ENCODE results near the gene PI4KA. TPM values are rescaled to one million over a fixed set of nuclear protein-coding genes. Genes with fewer than 3 reads are reported as not detected.
"Not testable (repeated sequence)": the region's sequence is repeated elsewhere in the genome, so short reads cannot be mapped to it uniquely, and the experiment has no call there.

The PI4KA gene
- total and polyA plus RNA-seq, 4 donors, result 19.4 to 47.5 (median 36.3) TPM

GRCh38 chr22:20685764-20686163 lies 172.8 kb downstream of the PI4KA start:
- not testable (repeated sequence) for H3K27ac ChIP-seq (ENCODE audit: low read depth in 1 of 2, low read length in 2 of 2); H3K36me3 ChIP-seq (ENCODE audit: control insufficient read depth in 4 of 4, insufficient read depth in 3 of 4, low read depth in 1 of 4, low read length in 3 of 4); DNase-seq (ENCODE audit: low spot score); H3K27me3 ChIP-seq (ENCODE audit: control insufficient read depth in 4 of 4, insufficient read depth in 4 of 4, low read length in 3 of 4); H3K9me3 ChIP-seq (ENCODE audit: control insufficient read depth in 4 of 4, low read length in 3 of 4); H3K9ac ChIP-seq (ENCODE audit: low read depth in 1 of 2, low read length in 2 of 2); H3K4me3 ChIP-seq (ENCODE audit: low read depth in 1 of 3, low read length in 3 of 3); H3K4me1 ChIP-seq (ENCODE audit: control insufficient read depth in 4 of 4, insufficient read depth in 4 of 4, low read length in 3 of 4)
- 90% methylated on average over 11 of the region's 11 CpGs for WGBS

GRCh38 chr22:20678792-20679435 lies 179.7 kb downstream of the PI4KA start:
- H3K4me3 ChIP-seq (ENCODE audit: low read depth in 1 of 3, low read length in 3 of 3); H3K4me1 ChIP-seq (ENCODE audit: control insufficient read depth in 4 of 4, insufficient read depth in 4 of 4, low read length in 3 of 4); H3K36me3 ChIP-seq (ENCODE audit: control insufficient read depth in 4 of 4, insufficient read depth in 3 of 4, low read depth in 1 of 4, low read length in 3 of 4); H3K9ac ChIP-seq (ENCODE audit: low read depth in 1 of 2, low read length in 2 of 2); H3K27me3 ChIP-seq (ENCODE audit: control insufficient read depth in 4 of 4, insufficient read depth in 4 of 4, low read length in 3 of 4); H3K27ac ChIP-seq (ENCODE audit: low read depth in 1 of 2, low read length in 2 of 2); DNase-seq (ENCODE audit: low spot score); H3K9me3 ChIP-seq (ENCODE audit: control insufficient read depth in 4 of 4, low read length in 3 of 4): not testable (repeated sequence)
- 89% methylated on average over 13 of the region's 13 CpGs for WGBS

- 83% methylated on average over 2 of the region's 2 CpGs for WGBS
These were observed 180.8 kb downstream of the PI4KA start for GRCh38 chr22:20677684-20678242.

GRCh38 chr22:20675613-20676012 lies 183.0 kb downstream of the PI4KA start:
- not testable (repeated sequence) for H3K9me3 ChIP-seq (ENCODE audit: control insufficient read depth in 4 of 4, low read length in 3 of 4); H3K9ac ChIP-seq (ENCODE audit: low read depth in 1 of 2, low read length in 2 of 2); H3K27ac ChIP-seq (ENCODE audit: low read depth in 1 of 2, low read length in 2 of 2); H3K36me3 ChIP-seq (ENCODE audit: control insufficient read depth in 4 of 4, insufficient read depth in 3 of 4, low read depth in 1 of 4, low read length in 3 of 4); H3K27me3 ChIP-seq (ENCODE audit: control insufficient read depth in 4 of 4, insufficient read depth in 4 of 4, low read length in 3 of 4); DNase-seq (ENCODE audit: low spot score); H3K4me3 ChIP-seq (ENCODE audit: low read depth in 1 of 3, low read length in 3 of 3); H3K4me1 ChIP-seq (ENCODE audit: control insufficient read depth in 4 of 4, insufficient read depth in 4 of 4, low read length in 3 of 4)
- 80% methylated on average over 1 of the region's 1 CpG for WGBS

More at GRCh38 chr22:20677684-20678242, 180.8 kb downstream of the PI4KA start:
- Histone ChIP-seq H3K27me3 (ENCODE audit: control insufficient read depth in 4 of 4, insufficient read depth in 4 of 4, low read length in 3 of 4) (no peaks in the 10 kb centered on the region), H3K4me1 (ENCODE audit: control insufficient read depth in 4 of 4, insufficient read depth in 4 of 4, low read length in 3 of 4) (no peaks in the 10 kb centered on the region), H3K4me3 (ENCODE audit: low read depth in 1 of 3, low read length in 3 of 3) (no peak overlapping the region), H3K27ac (ENCODE audit: low read depth in 1 of 2, low read length in 2 of 2) (no peak overlapping the region), H3K9me3 (ENCODE audit: control insufficient read depth in 4 of 4, low read length in 3 of 4) (no peaks in the 10 kb centered on the region), H3K9ac (ENCODE audit: low read depth in 1 of 2, low read length in 2 of 2) (no peak overlapping the region), H3K36me3 (ENCODE audit: control insufficient read depth in 4 of 4, insufficient read depth in 3 of 4, low read depth in 1 of 4, low read length in 3 of 4) (no peaks in the 10 kb centered on the region)
- DNase-seq (ENCODE audit: low spot score), result no peak
- TF ChIP-seq MAX (IDR thresholded peaks at IDR 0.05), result no peak
- no peak for TF ChIP-seq TAF1 (conservative IDR thresholded peaks at IDR 0.05)
- no peak for TF ChIP-seq NR2F2 (IDR thresholded peaks at IDR 0.05)

- TF ChIP-seq REST (IDR thresholded peaks at IDR 0.05) (no peak), RAD21 (IDR thresholded peaks at IDR 0.05) (no peak), TAF1 (conservative IDR thresholded peaks at IDR 0.05) (no peak), FOXA1 (IDR thresholded peaks at IDR 0.05) (no peak), FOXA2 (IDR thresholded peaks at IDR 0.05) (no peak), EGR1 (IDR thresholded peaks at IDR 0.05; ENCODE audit: low read depth in 2 of 2) (no peak), RXRA (IDR thresholded peaks at IDR 0.05) (no peak), JUND (IDR thresholded peaks at IDR 0.05) (no peak), NR2F2 (IDR thresholded peaks at IDR 0.05) (no peak), CTCF (IDR thresholded peaks at IDR 0.05; ENCODE audit: low read depth, low read length, missing input control) (no peak), MAX (IDR thresholded peaks at IDR 0.05) (no peak), GABPA (IDR thresholded peaks at IDR 0.05 in 1 of 2, conservative IDR thresholded peaks at IDR 0.05 in 1 of 2) (no peak), HNF4A (conservative IDR thresholded peaks at IDR 0.05) (no peak)
These were observed 183.6 kb downstream of the PI4KA start for GRCh38 chr22:20674998-20675397.

More at GRCh38 chr22:20674998-20675397, 183.6 kb downstream of the PI4KA start:
- Histone ChIP-seq H3K4me3 (ENCODE audit: low read depth in 1 of 3, low read length in 3 of 3) (no peak overlapping the region), H3K4me1 (ENCODE audit: control insufficient read depth in 4 of 4, insufficient read depth in 4 of 4, low read length in 3 of 4) (no peaks in the 10 kb centered on the region), H3K27ac (ENCODE audit: low read depth in 1 of 2, low read length in 2 of 2) (no peak overlapping the region), H3K27me3 (ENCODE audit: control insufficient read depth in 4 of 4, insufficient read depth in 4 of 4, low read length in 3 of 4) (peaks cover 0 to 2% (median 0%) of the 10 kb centered on the region in 4 donors), H3K36me3 (ENCODE audit: control insufficient read depth in 4 of 4, insufficient read depth in 3 of 4, low read depth in 1 of 4, low read length in 3 of 4) (no peaks in the 10 kb centered on the region), H3K9ac (ENCODE audit: low read depth in 1 of 2, low read length in 2 of 2) (no peak overlapping the region), H3K9me3 (ENCODE audit: control insufficient read depth in 4 of 4, low read length in 3 of 4) (no peaks in the 10 kb centered on the region)
- no peak for DNase-seq (ENCODE audit: low spot score)

Data from liver (tissue), 9 donors.